NCI-H748 (cell line): ENCODE data around the gene CAPN14.

ENCODE experiments used
- DNase-seq: peaks from one replicate; lab custom pipeline; 2025; ENCODE audit not compliant: unreplicated experiment; lab: John Stamatoyannopoulos, UW

Gene CAPN14, protein sequence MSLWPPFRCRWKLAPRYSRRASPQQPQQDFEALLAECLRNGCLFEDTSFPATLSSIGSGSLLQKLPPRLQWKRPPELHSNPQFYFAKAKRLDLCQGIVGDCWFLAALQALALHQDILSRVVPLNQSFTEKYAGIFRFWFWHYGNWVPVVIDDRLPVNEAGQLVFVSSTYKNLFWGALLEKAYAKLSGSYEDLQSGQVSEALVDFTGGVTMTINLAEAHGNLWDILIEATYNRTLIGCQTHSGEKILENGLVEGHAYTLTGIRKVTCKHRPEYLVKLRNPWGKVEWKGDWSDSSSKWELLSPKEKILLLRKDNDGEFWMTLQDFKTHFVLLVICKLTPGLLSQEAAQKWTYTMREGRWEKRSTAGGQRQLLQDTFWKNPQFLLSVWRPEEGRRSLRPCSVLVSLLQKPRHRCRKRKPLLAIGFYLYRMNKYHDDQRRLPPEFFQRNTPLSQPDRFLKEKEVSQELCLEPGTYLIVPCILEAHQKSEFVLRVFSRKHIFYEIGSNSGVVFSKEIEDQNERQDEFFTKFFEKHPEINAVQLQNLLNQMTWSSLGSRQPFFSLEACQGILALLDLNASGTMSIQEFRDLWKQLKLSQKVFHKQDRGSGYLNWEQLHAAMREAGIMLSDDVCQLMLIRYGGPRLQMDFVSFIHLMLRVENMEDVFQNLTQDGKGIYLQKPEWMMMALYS

GRCh38 chr2:31217465-31218200 lies at the start of gene CAPN14:
Gene CAPN14, minus strand, starts transcription at chr2:31217515. Its CDS starts 12,068 bp downstream, at chr2:31205447.
- no peak for DNase-seq

DNA sequence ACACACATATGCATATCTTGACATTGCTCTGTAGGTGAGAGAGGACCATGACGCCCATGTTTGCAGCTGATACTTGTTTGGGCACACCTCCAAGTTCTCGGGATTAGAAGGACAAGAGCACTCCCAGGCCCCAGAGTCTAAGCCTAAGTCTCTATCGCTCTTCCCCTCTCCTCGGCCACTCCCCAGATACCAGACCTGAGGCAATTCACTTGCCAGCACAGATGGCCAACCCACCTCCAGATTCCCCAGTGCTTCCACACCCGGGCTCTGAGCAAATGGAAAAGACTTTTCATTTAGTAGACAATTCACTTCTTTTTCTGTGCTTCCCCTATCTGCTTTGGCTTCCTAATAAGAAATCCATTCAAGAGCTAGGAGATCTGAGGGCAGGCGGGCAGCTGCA lies 49.5 kb upstream of the CAPN14 start:
- DNase-seq, result no peak

DNA sequence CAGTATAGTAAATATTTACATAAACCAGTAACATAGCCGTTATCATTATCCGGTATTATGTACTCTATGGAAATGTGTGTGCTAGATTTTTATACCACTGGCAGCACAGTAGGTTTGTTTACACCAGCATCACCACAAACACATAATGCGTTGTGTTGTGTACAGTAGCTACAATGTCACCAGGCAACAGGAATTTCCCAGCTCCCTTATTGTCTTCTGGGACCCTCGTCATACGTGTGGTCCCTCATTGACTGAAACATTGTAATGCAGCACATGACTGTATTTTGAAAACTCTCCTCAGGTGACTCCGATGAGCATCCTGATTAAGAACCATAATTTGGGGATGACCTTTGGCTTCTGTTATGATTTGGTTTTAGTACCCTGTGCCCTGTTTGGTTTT lies 47.9 kb upstream of the CAPN14 start:
- DNase-seq, result no peak

DNA sequence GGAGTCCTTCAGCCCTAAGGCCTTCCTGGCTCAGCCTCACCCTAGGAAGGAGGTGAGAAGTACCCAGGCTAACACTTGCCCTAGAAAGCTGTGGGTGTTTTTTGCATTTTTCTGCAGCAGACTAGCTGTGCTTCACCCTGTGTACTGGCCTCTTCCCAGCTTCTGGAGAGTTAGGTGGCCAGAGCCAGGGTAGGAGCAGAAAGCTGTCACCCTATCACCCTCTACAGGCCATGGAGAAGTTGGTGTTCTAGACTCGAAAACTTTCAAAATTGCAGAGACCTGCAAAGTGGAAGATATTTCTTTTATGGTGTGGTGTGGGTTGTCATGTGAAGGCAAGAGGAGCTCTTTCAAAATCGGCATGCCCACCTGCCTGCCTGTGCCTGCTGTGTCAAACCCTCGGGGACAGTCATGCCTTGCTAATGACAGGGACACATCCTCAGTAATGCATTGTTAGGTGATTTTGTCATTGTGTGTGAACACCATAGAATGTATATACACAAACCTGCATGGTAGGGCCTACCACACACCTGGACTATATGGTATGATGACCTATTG lies 46.4 kb upstream of the CAPN14 start:
- no peak for DNase-seq

DNA sequence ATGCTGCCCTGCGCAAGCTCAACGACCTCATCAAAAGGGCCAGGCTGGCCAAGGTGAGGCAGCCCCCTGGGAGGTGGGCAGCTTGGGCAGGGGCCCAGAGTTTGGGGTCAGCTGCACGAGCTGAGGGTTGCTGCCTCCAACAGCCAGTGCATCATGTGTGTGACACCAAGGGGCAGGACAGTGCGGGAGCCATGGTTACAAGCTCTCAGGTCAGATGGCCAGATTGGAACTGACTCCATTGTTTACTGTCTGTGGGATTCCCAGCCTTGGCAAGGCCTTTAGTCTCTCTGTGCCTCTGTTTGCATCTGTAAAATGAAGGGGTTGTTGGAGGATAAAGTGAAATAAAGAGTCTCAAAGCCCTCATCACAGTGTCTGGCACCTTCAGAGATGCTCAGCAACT lies 43.6 kb upstream of the CAPN14 start:
- no peak for DNase-seq

- DNase-seq, result no peak
Observed at GRCh38 chr2:31259075-31259474, 41.8 kb upstream of the CAPN14 start.

- DNase-seq, result no peak
Observed at GRCh38 chr2:31258351-31258750, 41.0 kb upstream of the CAPN14 start.

DNA sequence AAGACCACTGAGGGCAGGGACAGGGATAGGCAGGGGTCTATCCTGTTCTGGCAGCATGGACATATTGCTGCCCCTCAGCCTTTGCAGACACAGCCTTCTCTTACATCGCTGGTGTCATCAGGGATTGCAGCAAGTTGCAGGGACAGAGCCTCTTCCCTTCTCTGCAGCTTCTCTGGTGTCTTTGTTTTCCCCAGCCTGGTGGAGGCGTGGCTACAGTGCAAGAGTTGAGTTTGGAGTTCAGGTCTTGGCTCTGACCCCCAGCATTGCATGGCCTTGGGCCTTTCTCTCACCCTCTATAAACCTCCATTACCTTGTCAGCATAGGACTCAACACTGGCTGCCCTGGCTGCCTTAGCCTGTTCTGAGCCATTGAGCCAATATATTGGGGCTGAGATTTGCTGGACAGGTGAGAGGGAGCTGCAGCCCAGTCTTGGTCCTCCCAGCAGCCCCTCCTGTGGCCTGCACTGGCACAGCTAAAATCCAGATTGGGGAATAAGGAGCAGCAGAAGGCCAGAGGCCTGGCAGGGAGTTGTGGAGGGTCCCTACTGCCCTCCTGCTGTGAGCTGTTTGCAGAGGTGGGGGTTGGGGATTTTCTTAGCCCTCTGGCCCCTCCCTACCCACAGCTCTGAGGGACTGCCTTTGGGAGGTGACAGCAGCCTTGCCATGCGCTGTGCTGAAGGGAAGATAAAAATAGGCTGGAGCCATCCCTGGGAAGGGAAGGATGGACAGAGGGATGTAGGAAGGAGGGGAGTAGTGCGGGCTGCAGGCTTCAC lies 39.5 kb upstream of the CAPN14 start:
- no peak for DNase-seq

DNA sequence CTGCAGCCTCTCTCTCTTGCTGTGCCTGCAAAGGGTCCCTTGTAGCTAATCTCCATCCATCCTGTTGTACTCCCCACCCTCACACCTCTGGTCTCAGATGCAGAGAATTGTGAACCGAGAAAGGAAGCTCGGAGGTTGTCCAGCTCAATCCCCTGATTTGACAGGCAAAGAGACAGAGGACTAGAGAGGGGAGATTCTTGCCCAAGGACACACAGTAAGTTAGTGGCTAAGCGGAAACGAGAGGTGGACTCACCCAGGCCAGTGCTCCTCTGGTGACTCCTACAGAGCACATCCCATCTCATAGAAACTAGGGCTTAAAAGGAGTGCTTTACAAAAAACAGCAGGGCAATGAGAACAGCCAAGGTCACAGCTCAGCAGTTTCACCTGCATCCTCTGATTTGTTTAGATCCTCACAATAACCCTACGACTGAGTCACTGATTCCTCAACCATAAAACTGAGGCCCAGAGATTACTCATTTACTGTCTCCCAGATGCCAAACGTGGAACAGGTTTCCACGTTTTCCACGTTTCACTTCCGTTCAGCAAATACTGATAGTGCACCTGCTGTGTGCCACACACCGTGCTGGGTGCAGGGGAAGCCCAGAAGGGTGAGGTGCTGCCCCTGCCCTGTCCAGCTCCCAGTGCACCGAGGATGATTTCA lies 38.7 kb upstream of the CAPN14 start:
- DNase-seq, result no peak

- no peak for DNase-seq
Observed at GRCh38 chr2:31254237-31255203, 37.2 kb upstream of the CAPN14 start.

GRCh38 chr2:31253356-31254131 lies 36.2 kb upstream of the CAPN14 start:
- DNase-seq, result peak; percentile 2

DNA sequence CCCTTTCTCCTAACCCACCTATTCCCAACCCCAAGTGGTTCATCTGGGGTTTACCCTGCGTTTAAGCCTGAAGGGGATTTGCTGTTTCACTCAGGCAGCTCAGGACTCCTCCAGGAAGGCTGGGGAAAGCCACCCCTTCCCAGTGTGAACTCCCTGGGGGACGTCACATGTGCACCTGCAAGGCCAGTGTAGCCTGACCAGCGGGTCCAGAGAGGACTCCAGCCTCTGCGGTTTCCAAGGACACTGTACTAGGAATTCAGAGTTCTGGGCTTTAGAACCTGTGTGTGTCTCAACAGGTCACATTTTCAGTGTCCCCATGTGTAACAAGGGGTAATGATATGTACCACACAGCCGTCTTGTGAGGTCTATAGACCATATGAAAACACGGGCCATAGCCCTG lies 34.5 kb upstream of the CAPN14 start:
- no peak for DNase-seq

- DNase-seq, result no peak
Observed at GRCh38 chr2:31251018-31251417, 33.7 kb upstream of the CAPN14 start.

GRCh38 chr2:31249009-31249690 lies 31.8 kb upstream of the CAPN14 start:
- no peak for DNase-seq

DNA sequence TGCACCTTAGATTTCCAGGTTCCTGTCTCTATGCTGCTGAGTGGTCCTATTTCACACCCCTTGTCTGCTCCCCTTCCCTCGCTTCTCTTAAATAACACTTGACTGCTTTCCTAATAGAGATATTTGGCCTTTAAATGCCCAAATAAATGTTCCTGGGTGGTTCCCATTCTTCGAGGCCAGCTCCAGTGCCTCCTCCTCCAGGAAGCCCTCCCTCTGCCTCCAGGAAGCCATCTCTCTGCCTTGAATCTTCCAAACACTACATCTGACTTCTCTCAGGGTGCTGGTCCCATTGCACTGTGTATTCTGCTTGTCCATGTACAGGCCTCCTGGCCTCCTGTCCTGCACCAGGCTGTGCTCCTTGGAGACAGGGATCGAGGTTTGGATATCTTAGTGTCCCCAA lies 30.8 kb upstream of the CAPN14 start:
- no peak for DNase-seq

DNA sequence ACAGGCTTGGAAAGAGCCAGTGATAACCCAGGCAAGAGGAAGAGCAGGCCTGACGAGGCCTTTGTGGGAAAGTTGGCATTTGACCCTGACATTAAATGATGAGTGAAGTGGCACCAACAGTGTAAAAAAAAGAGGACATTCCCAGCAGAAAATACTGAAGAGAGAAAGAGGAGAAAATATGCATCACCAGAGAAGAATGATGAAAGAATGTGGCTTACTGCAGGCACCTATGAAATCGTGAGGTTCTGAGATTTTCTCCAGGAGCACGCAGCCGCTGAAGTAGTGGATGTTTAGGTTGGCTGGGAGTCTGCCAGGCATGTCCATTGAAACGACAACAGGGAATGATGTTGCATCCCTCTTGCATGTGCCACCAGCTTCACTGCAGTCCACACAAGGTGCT lies 30.4 kb upstream of the CAPN14 start:
- no peak for DNase-seq

- no peak for DNase-seq
Observed at GRCh38 chr2:31246184-31246852, 29.0 kb upstream of the CAPN14 start.
